Ishikawa (cell line): Measurements from ENCODE around the gene TBC1D22A.

Source experiments
- CEBPB ChIP-seq: IDR thresholded peaks from 2 replicates; pipeline ENCODE4 v1.6.1; 2012
- CREB1 ChIP-seq: IDR thresholded peaks from 2 replicates; pipeline ENCODE4 v1.6.1; 2012; ENCODE audit warnings: low read depth
- EGR1 ChIP-seq: IDR thresholded peaks from 2 replicates; pipeline ENCODE4 v1.6.1; 2012
- EP300 ChIP-seq: IDR thresholded peaks from 2 replicates; pipeline ENCODE4 v1.6.1; 2012; ENCODE audit warnings: borderline replicate concordance
- FOXM1 ChIP-seq: IDR thresholded peaks from 2 replicates; pipeline ENCODE4 v1.6.1; 2012; ENCODE audit warnings: low read depth, borderline replicate concordance
- MAX ChIP-seq: IDR thresholded peaks from 2 replicates; pipeline ENCODE4 v1.6.1; 2012
- NFIC ChIP-seq: IDR thresholded peaks from 2 replicates; pipeline ENCODE4 v1.6.1; 2012
- RAD21 ChIP-seq: IDR thresholded peaks from 2 replicates; pipeline ENCODE4 v1.6.1; 2012; ENCODE audit warnings: low read depth
- REST ChIP-seq: IDR thresholded peaks from 2 replicates; pipeline ENCODE4 v1.6.1; 2012; ENCODE audit warnings: low read depth, mild to moderate bottlenecking
- TAF1 ChIP-seq: IDR thresholded peaks from 2 replicates; pipeline ENCODE4 v1.6.1; 2012; ENCODE audit warnings: low read depth, mild to moderate bottlenecking
- TCF12 ChIP-seq: IDR thresholded peaks from 2 replicates; pipeline ENCODE4 v1.6.1; 2012; ENCODE audit warnings: low read depth
- TEAD4 ChIP-seq: IDR thresholded peaks from 2 replicates; pipeline ENCODE4 v1.6.1; 2012
- USF1 ChIP-seq: IDR thresholded peaks from 2 replicates; pipeline ENCODE4 v1.6.1; 2012
- YY1 ChIP-seq: IDR thresholded peaks from 2 replicates; pipeline ENCODE4 v1.6.1; 2012; ENCODE audit warnings: low read depth
- ZBTB7A ChIP-seq: IDR thresholded peaks from 2 replicates; pipeline ENCODE4 v1.6.1; 2012; ENCODE audit warnings: low read depth

The TBC1D22A gene

GRCh38 chr22:46915950-46916730 lies 153.7 kb downstream of the TBC1D22A start:
- TF ChIP-seq NFIC, result no peak

DNA sequence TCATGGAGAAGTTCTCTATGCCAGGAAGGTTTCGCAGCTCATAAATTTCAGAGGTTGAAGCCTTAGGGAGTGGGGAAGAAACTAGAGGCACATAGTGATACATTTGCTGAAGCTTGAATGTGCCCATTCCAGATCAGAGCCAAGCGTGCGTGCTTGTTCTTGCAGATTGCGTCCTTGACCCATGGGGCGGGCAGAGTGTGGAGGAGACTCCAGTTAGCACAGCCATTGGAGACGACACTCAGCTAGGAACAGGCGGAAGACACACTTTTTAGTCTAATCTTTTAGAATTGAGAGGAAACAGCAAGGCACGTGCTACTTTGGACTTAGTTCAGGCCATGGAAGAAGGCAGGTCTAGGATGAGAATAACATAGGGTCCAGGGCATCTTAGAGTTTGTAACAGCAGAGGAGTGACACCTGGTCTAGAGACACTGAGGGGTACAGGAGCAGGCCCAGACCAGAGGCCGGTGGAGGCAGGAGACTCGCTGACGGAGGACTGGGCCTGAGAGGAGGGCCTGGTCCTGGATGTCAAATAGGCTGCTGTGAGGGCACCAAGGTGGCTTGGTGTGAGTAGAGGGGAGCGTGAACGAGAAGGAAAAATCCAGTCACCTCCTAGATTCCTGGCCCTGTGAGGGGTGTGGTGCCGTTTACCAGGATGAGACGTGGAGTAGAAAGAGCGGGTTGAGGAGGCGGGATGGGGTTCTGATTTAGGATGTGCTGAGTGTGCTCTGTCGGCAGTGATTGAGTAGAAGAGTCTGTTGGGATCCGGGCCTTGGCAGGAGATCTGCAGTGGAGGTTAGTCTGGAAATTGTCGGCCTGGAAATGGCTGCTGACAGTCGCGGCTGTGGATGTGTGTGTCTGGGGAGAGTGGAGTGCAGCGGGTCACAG lies 154.7 kb downstream of the TBC1D22A start:
- TF ChIP-seq EGR1 (no peak), NFIC (no peak), YY1 (no peak), MAX (no peak), TEAD4 (no peak), CEBPB (no peak), FOXM1 (no peak), USF1 (no peak), REST (no peak), ZBTB7A (no peak), CREB1 (no peak), EP300 (no peak), TAF1 (no peak)

- TF ChIP-seq EP300 (no peak), USF1 (no peak), NFIC (no peak), YY1 (no peak), CEBPB (no peak), FOXM1 (no peak), ZBTB7A (no peak), TEAD4 (no peak), REST (no peak), RAD21 (no peak), CREB1 (no peak), TCF12 (no peak), EGR1 (no peak), MAX (no peak), TAF1 (no peak)
Measured at GRCh38 chr22:46917771-46918101, 155.3 kb downstream of the TBC1D22A start.

- TF ChIP-seq MAX (no peak), CEBPB (no peak), REST (no peak), TAF1 (no peak), CREB1 (no peak), NFIC (no peak), USF1 (no peak), YY1 (no peak), EP300 (no peak), EGR1 (no peak), TCF12 (no peak), TEAD4 (no peak), RAD21 (no peak), ZBTB7A (no peak), FOXM1 (no peak)
Measured at GRCh38 chr22:46918197-46918596, 155.7 kb downstream of the TBC1D22A start.
